ENCODE data around the gene CEP192. TPM values are rescaled to one million over a fixed set of nuclear protein-coding genes. Genes with fewer than 3 reads are reported as not detected.
"Not testable (repeated sequence)": the region's sequence is repeated elsewhere in the genome, so short reads cannot be mapped to it uniquely, and the experiment has no call there.

Gene CEP192
- total RNA-seq, 2 experiments from 2014 or later = 23.8 TPM

DNA sequence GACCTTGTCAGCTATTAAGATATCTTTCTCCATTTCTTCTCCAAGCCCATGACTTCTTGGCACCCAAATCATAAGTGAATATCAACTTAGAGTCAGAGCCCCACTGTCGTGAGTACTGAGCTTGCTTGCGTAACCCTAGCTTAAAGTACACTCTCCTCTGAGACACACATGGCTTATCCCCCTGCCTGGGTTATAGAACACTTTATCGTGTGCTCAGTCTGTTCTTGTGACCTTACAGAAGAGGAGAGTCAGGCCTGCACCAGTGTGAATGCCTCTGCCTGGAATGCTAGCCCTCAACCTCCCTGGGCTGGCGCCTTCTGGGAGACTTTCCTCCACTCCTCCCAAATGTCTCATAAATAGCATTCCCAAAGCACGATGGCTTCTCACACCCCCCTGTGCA is 79.3 kb downstream of the CEP192 start:
- CTCF ChIA-PET = no interaction called here
- POLR2A ChIA-PET = no interaction called here

DNA sequence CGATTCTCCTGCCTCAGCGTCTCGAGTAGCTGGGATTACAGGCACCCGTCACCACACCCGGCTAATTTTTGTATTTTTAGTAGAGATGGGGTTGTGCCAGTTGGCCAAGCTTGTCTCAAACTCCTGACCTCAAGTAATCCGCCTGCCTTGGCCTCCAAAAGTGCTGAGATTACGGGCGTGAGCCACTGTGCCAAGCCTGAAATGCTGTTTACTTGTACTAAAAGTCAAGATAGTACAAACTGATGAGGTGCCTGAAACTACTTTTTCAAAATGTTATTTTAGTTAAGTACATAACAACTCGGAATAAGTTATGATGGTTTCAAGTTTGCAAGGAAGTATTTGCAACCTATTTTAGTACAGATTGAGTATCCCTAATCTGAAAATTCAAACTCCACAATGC is 85.7 kb downstream of the CEP192 start:
- ChIA-PET CTCF (no interaction called here), POLR2A (interaction anchor here (0.7 kb wide), 1 partner anchor 95 kb away, joined by 3 read pairs; no protein-coding TSS in a partner anchor)

DNA sequence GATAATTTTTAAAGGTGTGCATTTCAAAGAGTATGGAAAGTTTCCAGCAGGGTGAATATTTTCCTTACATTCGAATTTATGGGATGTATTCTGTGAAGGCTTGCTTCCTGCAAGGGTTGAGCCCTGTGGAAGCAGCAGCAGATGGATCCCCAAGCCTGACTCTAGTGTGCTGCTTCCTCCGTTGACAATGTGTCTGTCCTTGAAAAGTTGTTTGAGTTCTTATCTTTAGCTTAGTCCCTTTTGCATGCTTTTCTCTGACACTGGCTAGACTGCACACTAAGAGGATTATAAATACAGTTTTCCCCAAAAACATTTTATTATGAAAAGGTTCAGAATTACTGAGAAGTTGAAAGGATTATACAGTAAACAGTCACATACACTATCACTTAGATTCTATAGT is 86.3 kb downstream of the CEP192 start:
- POLR2A ChIA-PET = no interaction called here
- CTCF ChIA-PET = no interaction called here

DNA sequence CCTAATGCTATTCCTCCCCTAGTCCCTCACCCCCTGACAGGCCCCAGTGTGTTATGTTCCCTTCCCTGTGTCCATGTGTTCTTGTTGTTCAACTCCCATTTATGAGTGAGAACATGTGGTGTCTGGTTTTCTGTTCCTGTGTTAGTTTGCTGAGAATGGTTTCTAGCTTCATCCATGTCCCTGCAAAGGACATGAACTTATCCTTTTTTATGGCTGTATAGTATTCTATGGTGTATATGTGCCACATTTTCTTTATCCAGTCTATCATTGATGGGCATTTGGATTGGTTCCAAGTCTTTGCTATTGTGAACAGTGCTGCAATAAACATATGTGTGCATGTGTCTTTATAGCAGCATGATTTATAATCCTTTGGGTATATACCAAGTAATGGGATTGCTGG is 86.9 kb downstream of the CEP192 start:
- POLR2A ChIA-PET, CTCF ChIA-PET: not testable (repeated sequence)

DNA sequence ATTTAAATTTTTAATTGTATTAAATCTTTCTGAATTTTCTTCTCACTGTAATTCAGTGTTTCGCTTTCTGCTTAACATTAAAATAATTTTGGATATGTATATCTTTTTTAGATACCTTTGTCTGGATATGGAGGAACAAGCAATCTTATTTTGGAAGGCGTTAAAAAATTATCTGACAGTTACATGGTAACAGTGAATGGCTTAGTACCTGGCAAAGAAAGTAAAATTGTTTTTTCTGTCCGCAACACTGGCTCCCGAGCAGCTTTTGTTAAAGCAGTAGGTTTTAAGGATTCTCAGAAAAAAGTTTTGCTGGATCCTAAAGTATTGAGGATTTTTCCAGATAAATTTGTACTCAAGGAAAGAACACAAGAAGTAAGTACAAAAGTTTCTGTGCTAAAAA is 95.7 kb downstream of the CEP192 start:
- ChIA-PET POLR2A (no interaction called here), CTCF (no interaction called here)

DNA sequence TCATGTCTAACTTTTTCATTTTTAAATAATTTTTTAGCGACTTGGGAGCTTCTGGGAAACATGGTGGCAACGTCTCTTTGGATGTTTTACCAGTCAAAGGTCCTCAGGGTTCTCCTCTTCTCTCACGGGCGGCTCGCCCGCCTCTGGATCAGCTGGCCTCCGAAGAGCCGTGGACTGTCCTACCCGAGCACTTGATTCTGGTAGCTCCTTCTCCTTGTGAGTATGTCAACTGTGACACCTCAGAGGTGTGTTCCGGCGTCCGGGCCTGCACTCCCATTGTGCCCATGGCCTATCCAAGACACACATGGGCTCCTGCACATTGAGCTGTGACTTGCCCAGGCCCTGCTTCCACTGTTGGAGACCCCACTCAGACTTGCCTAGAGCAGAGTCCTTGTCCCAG is 104.3 kb downstream of the CEP192 start:
- CTCF ChIA-PET = interaction anchor here (1.5 kb wide), 1 partner anchor 17 kb away, joined by 3 read pairs; no protein-coding TSS in a partner anchor

DNA sequence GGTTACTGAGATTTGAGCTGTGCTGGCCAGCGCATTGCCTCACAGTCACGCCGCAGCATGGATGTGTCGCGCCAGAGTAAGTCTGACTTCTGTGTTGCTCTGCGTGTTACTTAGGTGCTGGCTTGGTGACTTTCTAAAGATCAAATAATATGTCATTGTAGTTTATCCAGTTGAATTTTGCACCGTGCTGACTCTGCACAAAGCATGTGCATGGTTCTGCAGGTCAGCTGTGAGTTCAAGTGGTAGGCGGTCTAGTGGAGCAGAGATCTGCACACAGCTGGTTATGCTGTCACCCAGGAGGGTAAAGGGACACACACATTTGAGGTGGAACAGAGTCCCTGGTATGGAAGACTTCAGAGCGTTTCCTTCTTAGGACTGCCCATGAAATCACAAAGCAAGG is 105.1 kb downstream of the CEP192 start:
- POLR2A ChIA-PET = no interaction called here
- CTCF ChIA-PET = no interaction called here

More for the DNA sequence above, 104.3 kb downstream of the CEP192 start:
- POLR2A ChIA-PET = no interaction called here

DNA sequence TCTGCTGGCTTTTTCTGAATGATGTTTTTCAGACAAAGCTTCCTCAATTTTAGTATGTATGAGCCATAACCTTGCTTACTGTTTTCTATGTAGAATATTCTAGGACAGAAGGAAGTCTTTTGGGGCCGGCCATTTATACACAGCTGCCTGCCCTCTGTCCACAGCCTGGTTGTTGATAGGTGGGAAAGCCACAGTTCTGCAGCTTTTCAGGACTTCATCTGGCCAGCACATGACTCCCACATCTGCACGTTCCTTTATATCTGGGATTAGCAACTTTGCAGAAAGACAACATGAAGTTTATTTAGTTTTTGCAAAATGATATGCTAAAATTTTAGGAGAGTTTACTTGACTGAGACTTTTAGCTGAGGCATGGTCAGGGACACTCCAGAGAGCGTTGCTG is 105.6 kb downstream of the CEP192 start:
- ChIA-PET POLR2A (no interaction called here), CTCF (no interaction called here)

DNA sequence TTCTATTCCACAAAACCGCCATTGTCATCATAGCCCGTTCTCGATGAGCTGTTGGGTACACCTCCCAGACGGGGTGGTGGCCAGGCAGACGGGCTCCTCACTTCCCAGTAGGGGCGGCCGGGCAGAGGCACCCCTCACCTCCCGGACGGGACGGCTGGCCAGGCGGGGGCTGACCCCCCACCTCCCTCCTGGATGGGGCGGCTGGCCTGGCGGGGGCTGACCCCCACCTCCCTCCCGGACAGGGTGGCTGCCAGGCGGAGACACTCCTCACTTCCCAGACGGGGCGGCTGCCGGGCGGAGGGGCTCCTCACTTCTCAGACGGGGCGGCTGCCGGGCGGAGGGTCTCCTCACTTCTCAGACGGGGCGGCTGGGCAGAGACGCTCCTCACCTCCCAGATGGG is 106.9 kb downstream of the CEP192 start:
- POLR2A ChIA-PET, CTCF ChIA-PET: not testable (repeated sequence)

DNA sequence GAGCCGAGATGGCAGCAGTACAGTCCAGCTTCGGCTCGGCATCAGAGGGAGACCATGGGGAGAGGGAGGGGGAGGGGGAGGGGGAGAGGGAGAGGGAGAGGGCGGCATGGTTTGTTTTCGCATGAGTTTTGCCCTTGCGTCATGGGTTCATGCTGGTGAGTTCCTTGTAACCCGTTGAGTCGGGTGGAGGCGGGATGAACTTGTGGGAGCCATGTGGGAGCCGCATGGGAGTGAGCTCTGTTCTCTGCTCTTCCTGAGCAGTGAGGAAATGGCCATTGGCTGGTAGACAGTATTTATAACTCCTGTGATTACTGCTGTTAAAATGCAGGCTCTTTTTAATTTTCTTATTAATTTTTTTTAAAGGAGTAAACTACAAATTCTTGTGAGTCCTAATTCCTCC is 108.0 kb downstream of the CEP192 start:
- POLR2A ChIA-PET = no interaction called here
- CTCF ChIA-PET = no interaction called here

DNA sequence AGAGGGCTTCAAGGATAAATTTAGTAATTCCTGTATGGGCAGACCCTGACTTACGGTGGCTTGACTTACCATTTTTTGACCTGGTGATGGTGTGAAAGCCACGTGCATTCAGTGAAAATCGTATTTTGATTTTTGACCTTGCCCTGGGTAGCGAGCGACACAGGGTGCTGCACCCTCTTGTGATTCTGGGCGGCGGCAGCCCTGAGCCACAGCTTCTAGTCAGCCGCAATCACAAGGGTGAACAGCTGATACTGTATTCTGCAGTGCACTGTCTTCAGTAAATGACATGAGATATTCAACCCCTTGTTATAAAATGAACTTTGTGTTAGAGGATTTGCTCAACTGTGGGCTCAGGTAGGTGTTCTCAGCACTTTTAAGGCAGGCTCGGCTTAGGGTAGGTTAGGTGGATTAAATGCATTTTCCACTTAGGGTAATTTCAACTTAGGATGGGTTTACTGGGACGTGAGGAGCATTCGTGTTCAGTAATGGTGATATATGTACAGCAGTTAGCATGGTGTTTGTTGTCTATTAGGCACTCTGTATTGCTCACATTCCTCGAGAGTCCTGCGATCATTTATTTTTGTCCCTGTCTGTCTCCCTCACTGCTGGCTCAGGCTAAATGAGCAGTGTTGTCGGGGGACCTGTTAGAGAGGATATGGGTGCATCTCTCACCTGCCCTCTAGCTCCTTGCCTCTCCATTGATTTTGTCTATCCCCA is 109.9 kb downstream of the CEP192 start:
- ChIA-PET POLR2A (no interaction called here), CTCF (interaction anchor here (1.3 kb wide), 1 partner anchor 88 kb away, joined by 3 read pairs; no protein-coding TSS in a partner anchor)

DNA sequence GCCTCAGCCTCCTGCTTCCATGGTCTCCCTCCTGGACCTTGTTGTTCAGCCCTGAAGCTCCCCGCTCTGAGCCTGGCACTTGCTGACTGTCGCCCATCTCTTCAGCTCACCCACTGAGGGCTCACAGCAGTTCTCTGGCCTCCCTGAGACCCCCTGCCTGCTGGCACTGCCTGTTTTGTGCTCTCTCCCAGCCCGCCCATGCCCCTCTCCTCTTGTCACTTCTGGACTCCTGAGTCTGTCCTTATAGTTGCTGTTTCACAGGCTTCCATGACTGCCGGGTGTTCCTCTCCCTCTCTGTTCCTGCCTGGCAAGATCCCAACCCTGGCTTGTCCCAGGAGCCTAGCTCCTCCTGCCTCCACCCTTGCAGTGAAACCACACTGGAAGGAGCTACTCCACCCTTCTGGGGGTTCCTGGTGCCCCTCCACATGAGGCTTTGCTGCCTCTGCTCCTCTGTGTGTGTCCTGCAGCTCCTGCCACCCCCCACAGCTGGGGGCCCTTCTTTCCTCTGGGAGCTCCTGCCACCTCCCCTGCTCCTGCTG is 110.6 kb downstream of the CEP192 start:
- POLR2A ChIA-PET = no interaction called here
- CTCF ChIA-PET = interaction anchor here (1.3 kb wide), 1 partner anchor 88 kb away, joined by 3 read pairs; no protein-coding TSS in a partner anchor

DNA sequence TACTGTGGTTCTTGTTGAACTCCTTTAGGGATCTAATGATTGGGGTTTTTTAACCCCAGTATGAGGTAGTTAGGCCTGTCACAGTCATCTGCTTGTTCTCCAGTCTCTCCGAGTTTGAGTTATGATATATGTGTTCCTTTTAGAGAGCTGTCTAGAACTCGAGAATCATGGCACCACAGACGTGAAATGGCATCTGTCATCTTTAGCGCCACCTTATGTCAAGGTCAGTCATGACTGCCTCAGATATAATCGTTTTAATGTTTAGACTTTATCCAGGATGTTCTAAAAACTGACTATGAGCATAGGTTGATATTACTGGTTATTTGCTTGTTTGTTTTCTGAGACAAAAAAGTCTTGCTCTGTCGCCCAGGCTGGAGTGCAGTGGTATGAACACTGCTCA is 112.2 kb downstream of the CEP192 start:
- CTCF ChIA-PET = no interaction called here
- POLR2A ChIA-PET = no interaction called here

DNA sequence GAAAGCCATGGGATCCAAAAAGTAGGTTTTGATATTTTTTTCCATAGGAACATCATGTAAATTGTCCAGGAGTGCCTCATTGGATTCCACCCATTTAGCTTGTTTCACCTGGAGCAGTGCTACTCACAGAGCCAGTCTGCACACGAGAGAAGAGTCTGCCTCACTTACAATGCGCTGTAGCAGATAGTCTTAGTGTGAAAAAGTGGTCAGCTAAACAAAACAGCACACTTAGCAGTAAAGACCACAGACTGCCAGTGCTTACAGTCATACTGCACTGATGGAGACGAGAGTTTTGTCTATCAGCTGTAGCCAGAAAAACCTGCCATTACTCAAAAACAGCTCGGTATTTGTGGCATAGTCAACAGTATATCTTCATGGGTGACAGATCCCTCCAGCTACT is 113.9 kb downstream of the CEP192 start:
- ChIA-PET POLR2A (no interaction called here), CTCF (no interaction called here)

DNA sequence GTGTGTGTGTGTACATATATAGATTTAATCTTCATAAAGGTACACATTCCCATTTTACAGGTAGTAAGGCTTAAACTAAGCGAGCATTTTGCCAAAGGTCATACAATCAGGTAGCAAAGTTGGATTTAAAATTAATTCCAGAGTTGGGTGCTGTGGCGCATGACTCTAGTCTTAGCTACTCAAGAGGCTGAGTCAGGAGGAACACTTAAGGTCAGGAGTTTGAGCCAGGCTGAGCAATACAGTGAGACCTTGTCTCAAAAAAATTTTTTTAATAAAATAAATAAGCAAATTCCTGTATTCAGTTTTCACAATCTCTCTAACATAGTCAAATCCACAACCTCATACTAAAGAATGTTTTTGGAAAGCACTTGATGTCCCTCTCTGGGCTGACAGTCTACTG is 115.9 kb downstream of the CEP192 start:
- POLR2A ChIA-PET = no interaction called here
- CTCF ChIA-PET = interaction anchor here (1.0 to 1.2 kb wide), 2 partner anchors 18 to 38 kb away, joined by 3 read pairs; no protein-coding TSS in a partner anchor

DNA sequence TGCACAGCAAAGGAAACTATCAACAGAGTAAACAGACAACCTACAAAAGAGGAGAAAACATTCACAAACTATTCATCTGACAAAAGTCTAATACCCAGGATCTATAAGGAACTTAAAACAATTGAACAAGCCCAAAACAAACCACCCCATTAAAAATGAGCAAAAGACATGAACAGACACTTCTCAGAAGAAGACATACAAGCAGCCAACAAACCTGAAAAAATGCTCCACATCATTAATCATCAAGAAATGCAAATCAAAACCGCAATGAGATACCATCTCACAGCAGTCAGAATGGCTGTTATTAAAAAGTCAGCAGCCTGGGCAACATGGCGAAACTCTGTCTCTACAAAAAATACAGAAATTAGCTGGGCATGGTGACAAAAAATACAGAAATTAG is 117.2 kb downstream of the CEP192 start:
- ChIA-PET CTCF (no interaction called here), POLR2A (interaction anchor here (1.1 kb wide), 1 partner anchor 196 kb away, joined by 3 read pairs; no protein-coding TSS in a partner anchor)

DNA sequence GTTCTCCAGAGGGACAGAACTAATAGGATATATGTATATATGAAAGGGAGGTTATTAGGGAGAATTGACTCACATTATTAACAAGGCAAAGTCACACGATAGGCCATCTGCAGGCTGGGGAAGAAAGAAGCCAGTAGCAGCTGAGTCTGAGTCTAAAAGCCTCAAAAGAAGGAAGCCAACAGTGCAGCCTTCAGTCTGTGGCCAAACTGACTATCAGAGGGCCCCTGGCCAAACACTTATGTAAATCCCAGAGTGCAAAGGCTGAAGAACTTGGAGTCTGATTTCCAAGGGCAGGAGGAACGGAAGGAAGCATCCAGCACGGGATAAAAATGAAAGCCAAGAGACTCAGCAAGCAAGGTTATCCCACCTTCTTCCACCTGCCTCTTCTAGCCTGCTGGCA is 119.4 kb downstream of the CEP192 start:
- ChIA-PET CTCF (interaction anchor here (1.1 kb wide), 1 partner anchor 16 kb away, joined by 3 read pairs; no protein-coding TSS in a partner anchor), POLR2A (no interaction called here)

DNA sequence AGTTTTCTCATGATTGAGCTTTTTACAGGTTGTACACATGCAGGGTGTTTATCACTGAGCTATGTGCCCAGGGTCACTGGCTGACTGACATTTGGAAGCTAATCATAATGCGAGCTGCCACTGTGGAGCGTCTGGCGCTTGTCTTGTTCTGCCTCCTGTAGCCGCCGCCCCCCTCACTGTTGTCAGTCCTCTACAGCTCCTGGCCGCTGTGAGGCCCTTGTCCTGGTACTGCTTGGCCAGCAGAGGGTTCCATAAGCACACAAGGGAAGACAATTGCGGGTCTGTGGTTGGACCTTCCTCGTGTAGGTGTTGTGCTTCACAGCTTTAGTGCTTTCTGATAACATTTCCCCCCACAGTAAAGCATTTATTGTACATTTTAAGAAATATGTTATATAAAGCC is 121.8 kb downstream of the CEP192 start:
- POLR2A ChIA-PET = no interaction called here
- CTCF ChIA-PET = interaction anchor here (0.8 kb wide), 1 partner anchor 18 kb away, joined by 3 read pairs; no protein-coding TSS in a partner anchor

DNA sequence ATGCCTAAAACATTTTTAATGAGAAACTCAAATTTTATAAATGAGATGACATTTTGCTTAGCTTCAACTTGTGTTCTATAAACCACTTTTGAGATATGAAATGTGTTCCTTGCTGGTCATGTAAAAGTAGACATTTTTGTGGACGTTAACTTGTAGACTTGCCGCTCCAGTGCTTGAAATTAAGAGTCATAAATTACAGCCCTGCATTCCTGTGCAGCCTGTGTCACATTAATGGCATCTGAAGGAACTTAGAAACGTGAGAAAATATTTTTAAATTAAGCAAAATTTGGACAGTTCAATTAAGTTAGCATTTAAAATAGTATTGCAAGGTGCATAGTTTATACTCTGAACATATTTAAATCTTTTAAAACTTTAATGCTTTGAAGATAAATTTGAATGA is 129.1 kb downstream of the CEP192 start:
- POLR2A ChIA-PET = no interaction called here
- CTCF ChIA-PET = no interaction called here

DNA sequence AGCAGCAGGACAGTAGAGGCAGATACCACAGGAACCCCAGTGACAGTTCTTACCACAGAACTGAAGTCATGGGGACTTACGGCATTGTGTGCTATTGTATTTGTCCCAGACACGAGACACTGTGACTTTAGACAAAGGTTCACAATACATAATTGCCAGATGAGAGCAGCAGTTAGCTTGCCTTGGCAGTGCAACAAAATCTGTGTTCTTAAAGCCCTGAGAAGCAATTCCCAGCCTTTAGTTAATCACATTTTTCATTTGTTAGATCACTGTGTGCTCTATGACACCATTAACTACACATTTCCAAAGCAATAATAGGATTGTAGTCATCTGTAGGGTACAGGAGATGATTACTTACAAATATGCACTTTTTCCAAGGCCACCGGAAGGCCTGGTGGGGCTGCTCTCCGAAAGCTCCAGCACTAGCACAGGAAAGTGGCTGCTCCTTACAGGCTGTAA is 129.8 kb downstream of the CEP192 start:
- ChIA-PET CTCF (no interaction called here), POLR2A (no interaction called here)

DNA sequence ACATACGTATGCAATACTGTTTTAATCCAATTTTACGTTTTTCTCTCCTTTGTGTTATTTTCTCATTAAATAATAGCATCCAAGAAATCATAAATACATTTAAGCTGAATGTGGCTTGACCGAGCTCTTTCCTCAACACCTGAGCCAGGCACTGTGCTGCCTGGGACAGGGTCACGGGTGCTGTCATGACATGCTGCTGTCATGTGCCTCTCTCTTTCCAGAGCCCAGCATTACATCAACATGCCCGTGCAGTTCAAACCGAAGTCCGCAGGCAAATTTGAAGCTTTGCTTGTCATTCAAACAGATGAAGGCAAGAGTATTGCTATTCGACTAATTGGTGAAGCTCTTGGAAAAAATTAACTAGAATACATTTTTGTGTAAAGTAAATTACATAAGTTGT is 133.2 kb downstream of the CEP192 start:
- CTCF ChIA-PET = interaction anchor here (0.9 to 1.2 kb wide), 2 partner anchors 15 to 35 kb away, joined by 3 read pairs; no protein-coding TSS in a partner anchor
- POLR2A ChIA-PET = no interaction called here

Measured in activated CD8-positive, alpha-beta memory T cell treated with anti-CD3 and anti-CD28 coated beads for 36 hours (primary cell).